SHP77 (cell line): ENCODE measurements around the gene MCF2L2.
"Not testable (repeated sequence)": the region's sequence is repeated elsewhere in the genome, so short reads cannot be mapped to it uniquely, and the experiment has no call there.

ENCODE experiments used
- DNase-seq, 2 experiments: peaks; one replicate each; lab custom pipeline; 2025; lab: John Stamatoyannopoulos, UW

MCF2L2 gene

DNA sequence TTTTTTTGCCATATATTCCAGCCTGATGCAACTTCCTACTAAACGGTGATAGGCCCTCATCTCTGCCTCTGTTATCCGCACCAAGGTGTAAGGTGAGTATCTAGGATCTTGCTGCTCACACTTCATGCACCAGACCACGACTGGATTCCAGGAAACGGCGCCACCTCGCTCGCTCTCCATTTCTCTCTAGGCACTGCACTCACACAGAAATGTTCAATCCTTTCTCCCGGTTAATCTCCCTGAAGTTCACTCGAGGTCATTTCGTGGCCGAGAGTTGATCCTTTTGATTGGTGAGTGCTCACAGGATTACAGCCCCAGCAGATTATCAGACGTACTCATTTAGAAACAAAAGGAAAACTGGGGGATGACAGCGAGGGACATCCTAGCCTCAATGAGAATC lies 28.1 kb downstream of the MCF2L2 start:
- no peak for DNase-seq

DNA sequence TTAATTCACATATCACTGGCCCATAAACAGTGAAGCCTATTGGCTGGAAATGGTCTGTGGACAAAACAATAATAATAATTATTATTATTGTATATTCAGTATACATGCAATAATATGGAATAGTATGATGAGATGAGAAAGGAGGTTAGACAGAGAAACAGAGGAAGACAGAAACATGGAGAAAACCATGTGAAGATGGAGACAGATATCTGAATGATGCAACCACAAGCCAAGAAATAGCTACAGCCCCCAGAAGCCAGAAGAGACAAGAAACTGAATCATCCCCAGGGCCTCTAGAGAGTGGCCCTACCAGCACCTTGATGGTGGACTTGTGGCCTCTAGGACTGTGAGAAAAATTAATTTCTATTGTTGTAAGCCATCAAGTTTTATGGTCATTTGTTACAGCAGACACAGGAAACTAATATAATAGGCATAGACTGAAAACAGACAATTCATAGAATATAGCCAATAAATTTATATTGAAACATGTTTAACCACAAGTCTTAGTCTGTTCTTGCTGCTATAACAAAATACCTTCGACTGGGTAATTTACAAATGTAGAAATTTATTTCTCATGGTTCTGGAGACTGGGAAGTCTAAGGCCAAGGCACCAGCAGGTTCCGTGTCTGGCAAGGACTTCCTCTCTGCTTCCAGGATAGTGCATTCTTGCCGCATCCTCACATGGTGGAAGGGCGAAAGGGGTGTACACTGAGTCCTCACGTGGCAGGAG lies 31.6 kb downstream of the MCF2L2 start:
- DNase-seq: no peak

DNA sequence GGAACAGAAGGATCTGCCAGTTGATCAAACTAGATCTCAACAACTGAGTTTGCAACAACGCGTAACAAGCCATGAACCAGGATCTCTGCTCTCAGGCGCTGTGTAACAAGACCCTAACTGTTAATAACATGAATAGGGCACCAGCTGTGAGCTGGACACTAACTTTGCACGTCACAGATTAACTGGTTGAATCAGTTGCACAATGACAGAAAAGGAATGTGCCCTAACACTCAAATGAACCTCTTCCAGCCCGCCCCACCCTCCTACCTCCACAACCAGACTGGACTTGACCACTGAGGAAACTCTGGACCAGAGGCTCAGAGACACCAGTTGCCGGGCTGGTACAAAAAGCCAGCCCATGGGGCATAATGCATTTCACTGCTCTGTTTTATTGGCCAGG lies 34.3 kb downstream of the MCF2L2 start:
- no peak for DNase-seq

DNA sequence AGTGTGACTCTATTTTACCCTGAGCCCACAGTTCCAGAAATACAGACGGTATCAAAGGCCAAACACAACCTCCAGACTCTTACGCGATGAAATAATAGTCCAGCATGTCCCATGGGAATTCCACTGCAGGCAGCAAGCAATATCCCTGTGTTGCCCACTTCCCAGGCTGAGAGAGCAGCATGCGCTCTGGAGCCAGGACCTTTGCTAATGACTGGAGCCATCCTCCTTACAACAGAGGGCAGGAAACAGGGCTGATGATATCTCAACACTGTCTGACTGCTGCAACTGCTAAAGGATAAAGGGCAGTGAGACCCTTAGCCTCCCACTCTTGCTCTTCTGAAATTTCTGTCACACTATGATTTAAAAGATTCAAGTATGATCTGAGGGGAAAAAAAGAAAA lies 34.8 kb downstream of the MCF2L2 start:
- no peak for DNase-seq

DNA sequence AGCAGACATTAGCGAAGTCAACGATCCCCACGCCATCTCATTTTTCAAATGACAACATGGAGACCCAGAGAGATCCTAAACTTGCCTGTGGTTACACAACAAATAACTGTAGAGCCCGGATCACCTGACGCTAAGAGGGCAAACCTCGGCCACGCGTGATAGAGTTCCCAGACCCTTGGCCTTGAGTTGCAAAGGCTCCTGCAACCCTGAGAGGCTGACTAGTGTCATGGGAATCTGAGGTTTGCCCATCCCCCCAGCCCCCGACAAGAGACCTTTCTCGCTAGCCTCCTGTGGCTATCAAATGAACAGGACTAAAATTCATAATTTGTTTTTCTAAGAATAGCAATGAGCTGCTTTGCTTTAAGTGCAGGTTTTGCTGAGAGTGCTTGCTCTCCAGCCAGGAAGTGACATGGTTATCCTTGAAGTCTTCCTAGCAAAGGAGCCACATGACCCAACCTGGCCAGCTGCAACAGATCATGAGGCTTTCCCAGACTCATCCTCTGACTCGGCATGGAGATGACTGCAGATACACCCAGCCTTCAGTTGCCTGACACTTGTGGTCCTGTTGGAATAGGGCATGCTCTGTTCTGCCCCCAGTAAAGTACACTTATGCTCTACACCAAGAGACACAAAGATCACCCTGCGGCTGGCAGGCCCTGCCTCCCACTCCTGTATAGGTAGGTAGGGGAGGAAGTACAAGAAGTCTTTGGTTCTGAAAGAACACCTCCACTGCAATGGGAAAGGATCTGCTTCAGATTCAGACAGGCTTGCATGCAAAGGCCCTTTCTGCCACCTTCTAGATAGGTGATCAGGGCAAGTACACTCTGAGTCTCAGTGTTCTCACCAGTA lies 36.0 kb downstream of the MCF2L2 start:
- peak in 1 of 2 experiments; percentile 4 for DNase-seq

DNA sequence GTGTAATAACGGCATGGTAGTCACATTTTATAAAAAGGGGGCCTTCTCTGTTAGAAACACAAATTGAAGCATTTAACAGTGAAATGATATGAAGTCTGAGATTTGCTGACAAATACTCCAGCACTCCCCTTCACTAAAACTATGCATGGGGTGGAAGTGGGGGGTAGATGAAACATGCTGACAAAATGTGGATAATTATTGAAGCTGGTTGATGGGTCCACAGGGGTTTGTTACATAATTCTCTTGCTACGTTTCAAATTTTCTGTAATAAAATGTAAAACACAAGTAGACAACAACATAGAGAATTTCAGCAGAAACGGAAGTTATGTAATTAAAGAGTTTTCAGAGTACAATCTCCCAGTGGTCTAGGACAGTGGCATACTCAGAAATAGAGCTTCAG lies 37.0 kb downstream of the MCF2L2 start:
- no peak for DNase-seq

DNA sequence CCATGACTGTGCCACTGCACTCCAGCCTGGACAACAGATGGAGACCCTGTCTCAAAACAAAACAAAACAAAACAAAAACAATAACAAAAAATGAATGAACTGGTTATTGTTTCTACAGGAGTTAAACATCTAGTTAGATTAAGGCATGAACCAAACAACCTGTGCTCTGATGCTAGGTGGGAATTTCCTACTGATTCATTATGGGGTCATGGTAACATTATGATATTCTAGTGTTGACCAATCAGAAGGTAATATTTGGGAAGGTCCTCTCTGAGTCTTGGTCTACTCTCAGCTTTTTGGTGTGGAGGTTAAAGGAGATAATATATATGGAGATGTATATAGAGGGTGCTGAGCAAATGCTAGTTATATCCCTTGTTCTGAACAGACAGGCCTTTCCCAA lies 37.6 kb downstream of the MCF2L2 start:
- no peak for DNase-seq

DNA sequence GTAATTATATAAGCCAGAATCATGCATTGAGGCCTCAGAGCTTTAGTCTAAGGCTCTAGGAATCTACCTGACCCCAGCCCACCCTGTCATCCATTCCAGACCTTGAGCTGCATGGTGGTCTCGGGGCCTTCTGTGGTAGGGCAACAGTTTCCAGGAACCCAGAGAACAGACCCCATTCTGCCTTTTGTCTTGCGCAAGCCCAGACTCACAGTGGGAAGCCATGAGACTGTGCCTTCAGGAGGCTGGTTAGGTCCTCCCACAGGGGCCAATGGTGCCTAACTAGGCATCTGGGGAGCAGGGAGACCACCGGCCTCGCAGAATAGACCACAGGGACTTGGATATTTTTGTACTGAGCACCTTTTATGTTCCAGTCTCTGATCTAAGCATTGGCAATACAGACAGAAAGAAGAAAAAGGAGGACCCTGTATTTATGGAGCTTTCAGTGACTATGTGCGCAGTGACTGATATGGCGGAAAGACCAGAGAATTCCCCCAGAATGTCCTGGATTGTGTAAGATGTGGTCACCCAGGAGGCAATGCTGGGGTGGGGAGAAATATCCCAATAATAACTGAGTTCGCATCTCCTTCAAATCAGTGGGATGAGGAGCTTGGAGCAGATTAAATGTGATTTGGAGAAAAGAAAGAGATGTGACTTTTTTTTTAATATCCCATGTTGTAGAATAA lies 40.1 kb downstream of the MCF2L2 start:
- no peak for DNase-seq

DNA sequence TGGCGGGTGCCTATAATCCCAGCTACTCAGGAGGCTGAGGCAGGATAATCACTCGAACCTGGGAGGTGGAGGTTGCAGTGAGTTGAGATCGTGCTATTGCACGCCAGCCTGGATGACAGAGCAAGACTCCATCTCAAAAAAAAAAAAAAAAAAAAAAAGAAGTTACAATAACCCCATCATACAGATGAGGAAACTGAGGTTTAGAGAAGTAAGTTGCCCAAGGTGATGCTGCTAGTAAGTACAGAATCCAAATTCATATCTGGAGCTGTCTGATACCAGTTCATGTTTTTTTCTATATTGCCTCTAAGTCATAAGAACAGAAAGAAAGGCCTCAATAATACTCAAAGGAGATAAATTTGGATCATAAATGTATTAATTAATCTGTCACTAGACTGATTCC lies 40.6 kb downstream of the MCF2L2 start:
- DNase-seq: no peak

DNA sequence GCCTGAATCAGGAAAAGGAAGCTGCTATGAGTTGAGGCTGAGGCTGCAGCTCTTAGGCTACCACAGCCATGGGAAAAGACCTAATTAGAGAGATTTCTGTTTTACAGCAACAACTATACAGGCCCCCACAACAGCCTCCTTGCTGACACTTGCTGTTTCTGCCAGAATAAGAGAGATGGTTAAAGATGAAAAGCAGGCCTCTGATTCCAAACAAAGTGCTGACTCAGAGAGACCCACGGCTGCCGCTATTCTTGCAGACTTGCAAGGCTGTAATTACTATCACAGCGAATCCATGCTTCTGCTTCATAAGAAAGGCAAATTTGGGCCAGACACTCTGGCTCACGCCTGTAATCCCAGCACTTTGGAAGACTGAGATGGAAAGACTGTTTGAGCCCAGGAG lies 41.8 kb downstream of the MCF2L2 start:
- DNase-seq: no peak

DNA sequence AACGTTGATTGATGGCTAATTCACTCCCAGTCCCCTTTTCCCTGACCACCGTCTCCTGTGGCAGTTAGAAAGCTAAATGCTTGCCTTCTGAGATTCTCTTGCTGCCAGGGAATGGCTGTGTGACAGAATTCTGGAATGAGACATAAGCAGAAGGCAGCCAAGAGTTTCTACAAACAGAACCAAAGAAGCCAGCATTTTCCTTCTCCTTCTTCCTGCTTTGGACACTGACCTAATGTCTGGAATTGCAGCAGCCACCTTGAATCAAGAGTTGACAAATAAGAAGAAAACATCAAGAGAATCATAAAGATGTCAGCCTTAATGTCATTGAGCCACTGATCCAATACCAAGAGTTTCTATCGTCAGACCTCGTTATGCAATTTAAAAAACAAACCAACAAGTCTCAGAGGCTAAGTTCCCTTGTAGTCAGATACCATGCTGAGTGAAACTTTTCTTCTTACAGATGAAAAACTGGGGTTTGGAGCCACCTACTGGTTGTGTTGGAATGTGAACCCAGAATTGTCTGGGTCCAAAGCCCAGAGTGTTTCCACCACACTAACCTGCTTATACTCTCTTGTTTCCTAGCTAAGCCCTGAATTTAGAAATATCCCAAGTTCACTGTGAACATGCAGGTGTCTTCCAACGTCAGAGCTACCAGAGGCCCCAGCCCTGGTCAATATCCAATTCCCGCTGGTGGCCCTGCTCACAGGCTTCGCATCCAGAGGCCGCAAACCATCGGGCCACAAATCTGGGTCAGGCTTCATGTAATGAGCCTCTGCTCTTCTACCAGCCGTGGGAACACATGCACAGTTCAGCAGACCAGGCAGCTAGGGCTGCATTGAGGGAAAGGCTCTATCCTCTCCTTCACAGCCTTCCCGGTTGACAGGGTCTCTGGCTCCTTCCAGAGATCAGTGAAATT lies 42.5 kb downstream of the MCF2L2 start:
- peak; percentile 28 to 31 for DNase-seq

DNA sequence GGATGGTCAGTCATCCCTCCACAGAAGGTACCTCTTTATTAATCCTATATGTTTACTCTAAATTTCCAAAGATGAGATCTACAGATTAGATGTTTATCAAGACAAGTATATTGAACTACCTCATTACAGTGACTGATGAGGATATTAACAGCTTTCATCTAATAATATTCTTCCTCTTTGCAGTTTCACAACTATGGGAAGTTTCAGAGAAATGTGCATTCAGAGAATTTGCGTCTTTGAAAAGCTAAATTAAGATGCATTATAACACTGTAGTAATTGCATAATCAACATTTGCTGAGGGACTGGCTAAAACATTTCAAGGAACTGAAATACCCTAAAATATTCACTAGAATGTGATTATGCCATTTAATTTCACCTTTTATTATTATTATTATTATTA lies 46.7 kb downstream of the MCF2L2 start:
- DNase-seq: no peak

DNA sequence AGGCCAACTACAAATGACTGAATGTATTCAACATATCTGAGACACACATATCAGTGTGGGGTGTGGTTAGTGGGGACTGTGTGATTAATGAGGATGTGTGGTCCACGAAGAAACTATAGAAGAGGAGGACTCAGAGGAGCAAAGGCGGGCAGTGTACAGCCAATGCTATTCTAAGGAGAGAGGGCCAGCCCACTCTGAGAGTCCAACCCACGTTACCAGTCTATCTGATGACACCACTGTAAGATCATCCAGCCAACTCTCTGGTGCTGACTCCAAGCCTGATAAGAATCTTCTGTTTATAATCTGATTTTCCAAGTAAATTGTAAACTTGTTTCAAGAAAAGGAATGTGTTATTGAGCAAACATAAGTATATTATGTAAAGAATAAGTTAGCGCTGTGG lies 47.2 kb downstream of the MCF2L2 start:
- no peak for DNase-seq

DNA sequence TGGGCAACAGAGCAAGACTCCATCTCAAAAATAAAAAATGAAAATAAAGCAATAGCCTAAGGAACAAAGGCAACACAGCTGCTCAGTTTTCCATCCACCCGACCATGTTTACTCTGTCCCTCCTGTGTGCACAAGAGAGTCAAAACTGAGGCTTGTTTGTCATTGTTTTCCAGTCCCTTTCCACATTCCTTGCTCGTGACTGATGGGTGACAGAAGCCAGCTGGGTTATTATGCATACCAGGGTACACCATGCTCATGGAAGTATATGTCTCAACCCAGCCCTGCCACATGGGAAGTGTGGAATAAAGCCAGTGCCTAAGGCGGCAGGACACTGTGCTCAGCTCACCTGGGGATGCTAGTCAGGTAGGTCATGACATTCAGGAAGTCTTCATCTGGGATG lies 49.5 kb downstream of the MCF2L2 start:
- DNase-seq: peak; percentile 33 to 59

DNA sequence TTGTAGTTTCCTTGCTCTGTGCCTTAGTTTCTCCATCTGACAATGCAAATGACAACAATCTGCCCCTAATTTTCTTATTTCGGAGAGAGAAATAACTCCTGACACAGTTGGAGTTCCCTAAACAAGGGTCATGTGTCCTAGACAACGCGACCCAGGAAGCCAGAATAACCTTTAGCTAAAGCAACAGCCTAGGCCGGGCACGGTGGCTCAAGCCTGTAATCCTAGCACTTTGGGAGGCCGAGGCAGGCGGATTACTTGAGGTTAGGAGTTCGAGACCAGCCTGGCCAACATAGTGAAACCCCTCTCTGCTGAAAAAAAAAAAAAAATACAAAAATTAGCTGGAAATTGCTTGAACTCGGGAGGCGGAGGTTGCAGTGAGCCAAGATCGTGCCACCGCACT lies 49.9 kb downstream of the MCF2L2 start:
- no peak for DNase-seq

DNA sequence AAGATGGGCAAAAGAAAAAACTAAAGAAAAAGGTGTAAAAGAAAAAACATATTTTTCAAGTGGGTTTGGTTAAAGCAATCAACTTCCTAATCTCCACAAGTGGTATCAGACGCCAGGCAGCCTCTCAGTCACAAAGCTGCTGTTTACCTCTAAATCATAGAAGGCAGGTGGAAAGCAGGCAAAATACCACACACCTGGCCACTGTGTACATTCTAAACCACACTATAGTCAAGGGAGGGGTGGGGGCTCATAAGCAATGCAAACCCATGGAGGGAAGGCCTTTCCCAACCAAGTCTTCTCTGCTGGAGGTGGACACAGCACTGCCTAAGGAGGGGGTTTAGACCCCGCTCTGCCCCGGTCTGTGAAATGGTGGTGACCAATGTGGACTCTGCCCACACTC lies 50.4 kb downstream of the MCF2L2 start:
- peak; percentile 75 to 81 for DNase-seq

DNA sequence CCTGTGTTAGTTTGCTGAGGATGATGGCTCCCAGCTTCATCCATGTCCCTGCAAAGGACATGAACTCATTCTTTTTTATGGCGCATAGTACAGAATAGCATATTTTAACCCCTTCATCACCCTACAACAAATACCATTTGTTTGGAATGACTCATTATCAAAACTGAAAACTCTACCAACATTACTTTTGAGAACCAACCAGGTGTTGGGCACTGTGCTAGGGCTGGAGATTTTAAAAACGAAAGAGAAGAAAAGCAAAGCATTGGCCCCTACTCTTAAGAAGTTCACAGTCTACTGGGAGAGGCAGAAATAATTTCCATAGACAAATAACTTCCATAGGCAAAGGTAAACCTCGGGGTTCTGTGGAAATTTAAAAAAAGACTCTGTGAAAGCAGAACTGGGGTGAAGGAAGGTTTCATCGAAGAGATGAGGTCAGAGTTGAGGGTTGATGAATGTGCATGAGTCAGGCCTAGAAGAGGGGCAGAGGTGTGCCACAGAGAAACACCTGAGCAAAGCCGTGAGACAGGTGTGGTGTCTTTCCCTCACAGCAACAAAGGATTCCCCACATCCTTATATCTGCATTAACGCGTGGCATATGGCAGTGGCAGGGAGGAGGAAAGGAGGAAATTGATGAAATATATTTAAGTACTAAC lies 51.0 kb downstream of the MCF2L2 start:
- peak; percentile 29 to 37 for DNase-seq

DNA sequence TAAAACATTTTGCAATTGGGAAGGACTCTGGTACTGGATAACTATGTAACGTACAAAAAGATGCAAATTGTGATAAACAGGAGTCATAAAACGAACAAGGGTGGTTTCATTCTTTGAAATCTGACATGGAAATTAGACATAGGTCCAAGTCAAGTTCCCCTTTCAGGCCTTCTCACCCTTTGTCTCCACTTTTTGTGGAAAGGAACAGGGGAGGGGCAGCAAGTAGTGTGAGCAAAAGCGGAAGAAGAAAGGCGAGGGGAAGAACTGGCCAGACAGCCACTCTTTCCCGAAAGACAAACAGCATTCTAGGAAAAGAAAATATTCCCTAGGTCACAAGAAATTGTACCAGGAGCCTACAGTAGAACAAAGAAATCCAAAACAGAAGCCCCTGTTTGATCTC lies 52.6 kb downstream of the MCF2L2 start:
- DNase-seq: no peak

DNA sequence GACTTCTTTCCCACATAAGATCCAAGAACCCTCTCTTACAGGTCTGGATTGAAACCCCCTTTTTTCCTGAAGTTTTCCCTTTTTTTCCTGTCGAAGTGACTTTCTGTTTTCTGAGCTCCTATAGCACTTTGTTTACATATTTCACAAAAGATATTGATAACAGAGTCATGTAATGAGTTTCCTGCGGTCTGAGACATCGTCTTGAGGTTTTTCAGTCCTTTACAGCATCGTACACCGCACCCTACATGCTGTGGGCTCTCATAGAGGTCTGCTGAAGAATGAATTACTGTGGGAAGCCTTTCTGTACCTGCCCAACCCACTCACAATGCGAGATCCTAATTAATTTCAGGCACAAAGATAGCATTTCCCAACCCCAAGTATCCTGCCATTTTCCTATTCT lies 53.1 kb downstream of the MCF2L2 start:
- DNase-seq: no peak

DNA sequence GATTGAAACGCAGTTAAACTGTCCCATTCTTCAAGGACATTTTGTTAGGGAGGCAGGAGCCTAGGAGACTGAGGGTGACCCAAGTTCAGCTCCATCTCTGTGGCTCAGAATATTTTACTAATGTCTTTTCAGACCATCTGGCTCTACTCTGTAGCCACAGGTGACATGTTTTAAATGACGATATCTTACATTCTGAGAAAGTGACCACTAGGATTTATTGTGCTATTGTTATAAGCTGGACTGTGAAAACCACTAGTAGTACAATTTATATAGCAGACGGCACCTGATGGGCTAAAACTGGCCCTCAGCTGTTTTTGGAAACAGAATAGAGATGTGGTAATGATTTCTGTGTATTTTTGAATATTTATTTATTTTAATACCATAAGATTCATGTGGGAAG lies 55.5 kb downstream of the MCF2L2 start:
- DNase-seq: no peak

DNA sequence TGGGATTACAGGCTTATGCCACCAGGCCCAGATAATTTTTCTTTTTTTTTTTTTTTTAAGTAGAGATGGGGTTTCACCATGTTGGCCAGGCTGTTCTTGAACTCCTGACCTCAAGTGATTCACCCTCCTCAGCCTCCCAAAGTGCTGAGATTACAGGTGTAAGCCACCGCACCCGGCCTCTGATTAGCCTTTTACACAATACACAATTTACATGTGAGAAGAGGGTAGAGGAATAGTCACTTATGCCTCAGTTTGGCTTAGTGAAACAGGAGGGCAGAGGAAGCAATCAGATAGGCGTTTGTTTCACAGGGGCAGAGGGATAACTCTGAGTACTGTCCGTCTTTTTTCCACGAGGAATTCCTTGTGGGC lies 56.8 kb downstream of the MCF2L2 start:
- not testable (repeated sequence) for DNase-seq
